NCI-H748 treated with DMSO at 0.1 percent for 48 hours (cell line): Measurements from ENCODE around the gene TINAGL1.

Experiments used
- DNase-seq: peaks from one replicate; lab custom pipeline; 2025; lab: John Stamatoyannopoulos, UW

TINAGL1 gene

DNA sequence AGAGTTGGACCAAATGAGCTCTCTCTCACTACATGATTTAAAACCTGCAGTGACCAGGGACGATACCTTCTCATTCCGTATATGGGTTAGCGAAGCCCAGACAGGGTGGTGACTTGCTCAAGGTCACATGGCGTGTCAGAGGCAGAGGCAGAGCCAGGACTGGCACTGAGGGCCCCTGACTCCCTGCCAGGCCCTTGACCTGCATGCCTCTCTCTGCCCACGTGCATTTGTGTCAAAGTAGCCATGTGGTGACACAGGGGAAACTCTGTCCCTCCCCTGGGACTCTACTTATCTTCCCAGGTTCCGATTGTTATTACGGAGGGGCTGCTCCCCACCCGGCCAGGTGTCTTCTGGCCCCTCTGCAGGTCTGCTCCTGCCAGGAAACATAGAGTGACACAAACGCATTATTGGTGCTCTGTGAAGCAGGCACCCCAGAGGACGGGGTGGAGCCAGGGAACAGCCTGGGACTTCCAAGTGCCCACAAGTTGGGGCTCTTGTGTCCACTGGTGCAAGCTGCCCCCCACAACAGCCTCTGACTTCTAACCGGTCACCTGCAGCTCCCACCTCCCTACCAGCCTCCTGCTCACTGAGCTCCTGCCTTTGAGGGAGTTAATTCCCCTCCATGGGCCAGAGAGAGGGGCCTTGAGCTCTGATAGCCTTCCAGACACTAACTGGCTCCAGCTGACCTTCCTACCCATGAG lies 7.3 kb upstream of the TINAGL1 start:
- no peak for DNase-seq

DNA sequence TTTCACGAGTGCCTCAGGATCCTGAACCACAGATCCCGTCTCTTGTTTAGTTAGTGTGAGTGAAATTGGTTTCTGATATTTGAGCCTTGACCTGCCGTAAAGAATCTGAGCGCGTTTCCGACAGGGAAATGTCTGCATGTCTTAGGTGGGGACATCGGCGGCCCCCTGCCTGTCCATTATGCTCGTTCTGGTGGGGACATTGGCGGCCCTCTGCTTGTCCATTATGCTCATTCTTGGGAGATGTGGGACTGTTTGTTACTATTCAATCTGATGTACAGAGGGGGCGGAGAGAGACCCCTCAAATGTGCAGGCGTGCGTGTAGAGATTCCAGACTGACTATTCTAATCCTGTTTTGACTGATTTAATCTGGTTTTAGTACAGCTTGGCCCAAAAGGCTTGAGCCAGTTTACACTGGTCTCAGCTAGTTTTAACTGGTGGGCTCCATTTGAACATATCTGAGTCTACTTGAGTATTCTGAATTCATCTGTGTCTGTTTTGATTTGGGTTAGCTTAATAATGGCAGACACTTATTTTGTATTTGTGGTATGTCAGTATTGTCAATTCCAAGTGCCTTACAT lies 6.6 kb upstream of the TINAGL1 start:
- DNase-seq, result no peak

DNA sequence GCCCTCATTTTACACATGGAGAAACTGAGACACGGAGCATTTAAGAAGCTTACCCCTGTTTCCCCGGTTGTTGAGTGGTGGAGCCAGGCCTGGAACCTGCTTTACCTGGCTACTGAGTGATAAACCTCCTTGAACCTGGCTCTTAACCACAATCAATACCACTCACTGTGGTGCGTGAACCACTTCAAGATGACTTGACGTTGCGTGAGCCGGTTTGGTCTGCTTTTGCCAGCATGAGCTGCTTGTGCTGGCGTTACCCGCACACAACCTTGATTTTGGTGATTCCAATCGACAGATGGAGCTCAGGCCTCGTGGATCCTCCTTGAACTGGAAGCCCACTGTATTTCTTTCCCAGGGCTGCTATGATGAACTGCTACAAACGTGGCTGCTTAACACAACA lies 6.1 kb upstream of the TINAGL1 start:
- DNase-seq, result no peak

DNA sequence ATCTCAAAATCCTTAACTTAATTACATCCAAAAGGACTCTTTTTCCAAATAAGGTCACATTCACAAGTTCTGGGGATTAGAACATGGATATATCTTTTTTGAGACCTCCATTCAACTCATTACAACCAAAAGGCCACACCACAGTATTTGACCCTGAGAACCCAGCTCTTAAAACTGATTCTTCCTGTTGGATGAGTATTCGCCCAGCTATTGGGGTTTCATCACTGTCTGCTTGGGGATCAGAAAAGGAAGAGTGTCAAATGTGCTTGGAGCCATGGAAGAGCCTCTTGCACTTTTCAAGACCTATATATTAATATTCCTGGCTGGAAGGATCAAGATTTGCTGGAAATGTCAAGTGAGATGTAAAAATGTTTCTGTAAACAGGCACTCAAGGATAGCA lies 5.4 kb upstream of the TINAGL1 start:
- DNase-seq, result no peak

DNA sequence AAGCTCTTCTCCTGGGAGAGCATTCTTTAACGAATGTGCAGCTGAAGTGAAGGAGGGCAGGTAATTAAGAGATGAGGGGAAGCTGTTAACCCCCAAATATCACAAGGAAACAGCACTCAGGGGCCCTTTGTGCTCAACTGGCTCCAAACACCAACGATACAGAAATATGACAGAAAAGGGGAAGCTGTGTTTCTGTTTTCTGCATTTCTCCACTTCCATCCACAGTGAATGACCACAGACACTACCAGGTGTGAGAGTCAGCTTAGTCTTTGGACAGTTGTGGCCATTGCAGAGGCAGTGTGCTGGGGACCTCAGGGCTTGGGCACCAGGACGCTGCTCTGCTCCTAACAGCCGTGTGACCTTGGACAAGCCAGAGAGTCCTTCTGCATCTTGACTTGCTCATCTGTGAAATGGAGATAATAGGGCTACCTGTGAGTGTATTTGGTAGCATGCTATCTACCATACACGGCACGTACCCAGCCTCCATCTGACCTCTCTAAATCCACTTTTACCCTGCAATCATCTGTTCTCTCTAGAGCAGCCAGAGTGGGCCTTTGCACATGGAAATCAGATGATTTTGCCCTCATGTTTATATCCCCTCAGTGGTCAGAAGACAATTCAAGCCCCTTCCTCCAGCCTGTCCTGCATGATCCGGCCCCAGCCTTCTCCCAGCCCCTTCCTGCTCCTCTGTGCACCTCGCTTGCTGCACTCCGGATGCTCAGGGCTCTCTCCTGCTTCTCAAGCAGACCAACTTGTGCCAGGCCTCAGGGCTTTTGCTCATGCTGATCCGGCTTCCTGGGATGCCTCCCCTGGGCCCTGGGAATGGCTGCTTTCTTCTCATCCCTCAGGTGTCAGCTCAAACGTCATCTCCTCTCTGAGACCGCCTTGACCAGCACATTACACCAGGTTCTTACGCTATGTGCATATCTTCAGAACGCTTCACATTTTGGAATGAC lies 4.7 kb upstream of the TINAGL1 start:
- no peak for DNase-seq

DNA sequence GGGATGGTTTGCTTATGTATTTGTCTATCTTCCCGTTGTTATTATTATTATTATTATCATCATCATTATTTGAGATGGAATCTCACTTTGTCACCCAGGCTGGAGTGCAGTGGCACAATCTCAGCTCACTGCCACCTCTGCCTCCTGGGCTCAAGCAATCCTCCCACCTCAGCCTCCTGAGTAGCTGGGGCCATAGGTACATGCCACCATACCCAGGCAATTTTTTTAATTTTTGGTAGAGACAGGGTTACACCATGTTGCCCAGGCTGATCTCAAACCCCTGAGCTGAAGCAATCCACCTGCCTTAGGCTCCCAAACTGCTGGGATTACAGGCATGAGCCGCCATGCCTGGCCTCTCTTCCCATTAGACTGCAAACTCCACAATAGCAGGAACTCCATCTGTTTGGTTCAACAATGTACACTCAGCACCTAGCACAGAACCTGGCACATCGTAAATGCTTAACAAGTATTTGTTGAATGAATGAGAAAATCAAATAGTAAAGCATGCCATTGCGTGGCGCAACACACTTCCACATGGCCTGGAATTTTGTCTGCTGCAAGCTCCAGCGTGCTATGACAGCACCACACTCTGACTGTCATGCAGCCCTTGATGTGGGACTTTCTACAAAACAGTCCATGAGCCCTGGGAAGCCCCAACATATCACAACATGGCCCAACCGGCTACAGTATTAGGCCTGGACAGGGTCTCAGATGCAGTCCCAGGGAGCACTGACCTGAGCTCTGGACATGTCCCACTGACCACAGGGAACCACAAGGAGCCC lies 3.8 kb upstream of the TINAGL1 start:
- no peak for DNase-seq

DNA sequence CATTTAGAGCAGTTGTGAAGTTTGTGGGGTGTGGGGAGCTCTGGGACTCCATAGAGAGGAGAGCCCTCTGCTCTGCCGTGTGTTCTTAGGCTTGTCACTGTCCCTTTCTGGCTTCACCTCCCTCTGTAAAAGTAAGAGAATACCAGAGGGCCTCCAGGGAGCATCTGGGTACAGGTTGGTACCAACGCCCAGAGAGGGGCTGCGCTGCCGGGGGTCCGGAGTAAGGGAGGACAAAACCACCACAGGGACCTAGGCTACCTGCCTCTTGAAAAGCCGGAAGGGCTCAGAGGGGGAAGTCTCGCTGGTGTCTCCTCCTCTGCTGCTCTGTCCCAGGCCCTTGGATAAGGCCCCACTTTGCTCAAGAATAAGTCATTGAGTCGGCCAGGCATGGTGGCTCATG lies 3.1 kb upstream of the TINAGL1 start:
- no peak for DNase-seq

DNA sequence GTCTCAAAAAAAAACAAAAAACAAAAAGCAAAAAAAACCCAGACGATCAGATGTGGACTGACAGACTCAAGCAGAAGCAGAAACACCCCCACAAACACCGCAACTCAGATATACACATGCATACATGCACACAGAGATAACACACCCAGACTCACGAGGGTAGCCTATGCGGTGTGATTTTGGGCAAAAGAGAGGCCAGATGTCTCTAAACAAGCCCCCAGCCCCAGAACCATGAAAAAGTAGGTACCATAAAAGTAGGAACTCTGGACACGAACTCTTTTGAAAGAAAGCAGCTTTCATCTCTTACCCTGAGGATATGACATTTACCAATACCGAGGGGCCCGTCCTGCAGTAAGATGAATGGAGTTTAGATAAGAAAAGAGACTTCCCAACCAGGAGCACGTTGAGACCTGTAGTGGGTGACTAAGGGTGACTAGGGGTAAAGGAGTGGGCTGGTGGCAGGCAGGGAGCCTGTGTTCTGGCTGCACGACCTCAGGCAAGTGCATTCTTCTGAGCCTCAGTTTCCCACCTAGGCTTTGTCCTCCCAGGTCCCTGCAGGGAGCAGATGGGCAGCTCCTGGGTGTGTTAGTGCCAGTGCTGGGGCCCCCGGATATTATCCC lies 1.5 kb upstream of the TINAGL1 start:
- DNase-seq, result no peak

DNA sequence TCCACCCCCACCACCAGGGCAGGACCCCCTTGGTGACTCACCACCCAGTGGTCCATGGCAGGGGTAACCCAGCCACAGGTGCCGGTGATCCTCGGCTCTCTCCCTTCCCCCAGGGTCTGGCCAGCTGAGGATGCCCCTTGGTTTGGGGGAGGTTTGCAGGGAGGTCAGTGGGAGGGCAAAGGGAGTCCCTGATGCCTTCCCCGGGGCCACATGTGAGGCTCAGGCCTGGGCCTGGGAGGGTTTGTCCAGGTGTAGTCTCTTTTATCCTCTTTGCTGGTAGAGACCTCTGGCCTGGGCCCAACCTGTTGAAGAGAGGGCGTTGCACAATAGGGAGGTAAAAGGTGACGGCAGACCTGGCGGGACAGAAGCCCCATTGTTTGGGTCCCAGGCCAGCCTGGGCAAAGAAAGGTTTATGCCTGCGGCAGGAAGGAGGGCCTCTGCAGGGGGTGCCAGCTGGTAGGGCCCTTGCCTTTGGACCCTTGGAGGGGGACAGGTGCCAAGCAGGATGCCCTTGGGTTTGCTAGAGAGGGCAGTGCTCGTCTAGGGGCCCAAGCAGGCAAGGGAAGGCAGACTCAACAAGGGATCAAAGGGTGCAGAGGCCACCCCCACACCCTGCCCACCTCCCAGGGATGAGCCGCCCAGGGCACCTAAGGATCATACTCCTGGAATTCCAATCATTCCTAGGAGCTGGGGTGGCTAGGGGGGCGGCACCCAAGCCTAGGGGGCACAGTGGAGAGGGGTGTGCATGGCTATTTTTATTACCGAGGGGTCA lies 760 bp upstream of the TINAGL1 start:
- DNase-seq, result no peak

DNA sequence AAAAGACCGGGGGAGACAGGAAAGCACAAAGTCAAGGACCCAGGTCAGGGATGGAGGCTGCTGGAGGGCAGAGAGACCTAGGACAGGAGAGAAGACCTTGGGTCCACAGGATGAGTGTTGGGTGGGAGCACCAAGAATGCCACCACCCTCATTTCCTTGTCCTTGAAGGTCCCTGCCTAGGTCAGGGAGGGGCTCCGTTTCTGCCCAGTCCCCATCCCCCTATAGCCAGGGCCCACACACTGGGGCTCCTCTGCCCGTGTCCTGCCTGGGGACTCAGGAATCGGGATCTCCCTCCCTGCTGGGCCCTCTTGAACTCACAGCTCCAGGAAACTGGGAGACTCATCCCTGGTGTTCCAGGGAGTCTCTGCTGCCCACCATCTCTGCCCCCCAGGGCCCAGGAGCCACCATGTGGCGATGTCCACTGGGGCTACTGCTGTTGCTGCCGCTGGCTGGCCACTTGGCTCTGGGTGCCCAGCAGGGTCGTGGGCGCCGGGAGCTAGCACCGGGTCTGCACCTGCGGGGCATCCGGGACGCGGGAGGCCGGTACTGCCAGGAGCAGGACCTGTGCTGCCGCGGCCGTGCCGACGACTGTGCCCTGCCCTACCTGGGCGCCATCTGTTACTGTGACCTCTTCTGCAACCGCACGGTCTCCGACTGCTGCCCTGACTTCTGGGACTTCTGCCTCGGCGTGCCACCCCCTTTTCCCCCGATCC lies 584 bp downstream of the TINAGL1 start:
- DNase-seq, result no peak

DNA sequence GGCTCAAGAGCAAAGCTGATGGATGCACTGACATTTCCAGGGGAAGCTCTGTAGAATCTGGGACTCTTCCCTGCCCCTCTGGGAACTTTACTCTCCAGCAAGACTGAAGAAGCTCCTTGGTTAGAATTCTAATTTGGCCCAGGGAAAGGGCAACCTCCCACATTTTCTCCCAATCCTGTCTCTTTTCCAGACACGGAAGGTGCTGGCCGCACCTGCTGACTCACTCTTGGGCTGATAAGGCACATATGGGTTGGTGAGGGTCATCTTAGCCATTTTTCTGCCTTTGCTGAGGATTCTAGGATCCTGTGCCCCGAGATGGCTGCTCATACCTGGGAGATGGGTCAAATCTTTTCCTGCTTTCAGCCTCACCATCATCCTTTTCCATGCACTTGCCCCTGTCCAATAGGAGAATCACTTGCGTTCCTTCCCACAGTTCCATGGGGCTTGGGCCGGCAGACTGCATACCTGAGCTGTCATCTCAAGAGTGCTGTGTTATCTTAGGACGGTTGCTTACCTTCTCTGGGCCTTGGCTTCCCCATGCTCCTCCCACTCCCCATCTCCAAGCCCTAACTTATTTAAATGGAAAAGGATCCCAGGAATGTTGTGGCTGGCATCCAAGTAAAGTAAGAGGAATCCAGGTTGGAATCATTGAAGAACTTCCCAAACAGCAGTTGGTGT lies 1.3 kb downstream of the TINAGL1 start:
- no peak for DNase-seq

DNA sequence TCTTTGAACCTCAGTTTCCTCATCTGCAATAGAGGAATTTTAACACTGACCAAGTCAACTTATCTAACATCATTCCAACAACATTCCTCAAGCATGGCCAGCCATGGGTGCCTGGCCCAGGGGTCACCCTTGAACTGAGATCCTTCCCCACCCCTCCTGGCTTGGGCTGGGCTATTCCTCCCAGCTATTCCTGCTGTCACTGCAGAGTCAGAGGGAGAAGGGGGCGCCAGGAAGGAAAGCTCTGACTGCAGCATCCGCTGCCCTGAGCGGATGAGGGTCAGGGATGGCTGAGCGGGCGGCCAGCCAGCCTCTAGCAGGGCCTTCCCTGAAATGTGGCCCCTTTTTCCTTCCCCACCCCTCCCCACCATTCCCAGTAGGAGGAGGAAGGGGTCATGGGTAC lies 3.1 kb downstream of the TINAGL1 start:
- no peak for DNase-seq

DNA sequence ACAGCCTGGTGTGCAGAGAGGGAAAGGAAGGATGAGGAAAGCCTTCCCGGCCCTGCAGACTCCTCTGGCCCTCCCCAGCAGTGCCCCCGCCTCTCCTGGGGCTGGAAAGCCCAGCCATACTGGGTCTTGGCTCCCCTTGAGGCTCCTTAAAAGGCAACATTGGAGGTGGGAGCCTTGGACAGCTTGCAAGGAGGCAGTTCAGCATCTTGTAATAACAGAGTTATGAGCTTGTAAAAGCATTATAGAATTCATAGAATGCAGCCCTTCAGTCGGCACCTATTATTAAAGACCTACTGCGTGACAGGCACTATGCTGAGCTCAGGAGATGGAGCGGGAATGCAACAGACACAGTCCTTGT lies 4.2 kb downstream of the TINAGL1 start:
- DNase-seq, result no peak

DNA sequence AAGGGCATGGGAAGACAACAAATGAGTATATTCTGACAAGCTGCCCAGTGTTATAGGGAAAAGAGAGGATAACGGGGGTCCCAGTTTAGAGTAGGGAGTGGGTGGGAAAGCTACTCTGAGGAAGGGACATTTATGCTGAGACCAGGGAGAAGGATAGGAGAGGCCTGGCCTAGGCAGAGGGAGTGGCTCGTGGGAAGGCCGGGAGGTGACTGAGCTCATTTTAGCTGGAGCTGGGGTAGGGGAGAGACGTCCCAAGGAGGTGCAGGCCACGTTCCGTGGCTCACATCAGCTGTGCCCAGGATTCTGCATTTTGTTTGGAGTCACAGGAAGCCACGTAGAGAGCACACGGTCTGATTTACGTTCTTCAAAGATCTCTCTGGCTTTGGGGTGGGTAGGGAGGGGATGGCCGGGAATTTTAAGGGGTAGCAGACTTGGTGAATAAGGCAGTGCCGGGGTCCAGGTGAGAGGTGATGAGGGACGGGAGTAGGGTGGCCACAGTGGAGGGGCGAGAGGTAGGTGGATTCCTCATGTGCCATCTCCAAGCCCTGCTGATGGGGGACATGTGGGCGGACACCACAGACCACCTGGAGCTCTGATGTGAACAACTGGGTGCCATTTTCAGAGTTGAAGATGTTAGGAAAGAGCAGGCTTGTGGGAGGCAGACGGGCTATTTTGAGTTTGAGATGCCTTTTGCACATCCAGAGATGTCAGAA lies 4.7 kb downstream of the TINAGL1 start:
- no peak for DNase-seq

DNA sequence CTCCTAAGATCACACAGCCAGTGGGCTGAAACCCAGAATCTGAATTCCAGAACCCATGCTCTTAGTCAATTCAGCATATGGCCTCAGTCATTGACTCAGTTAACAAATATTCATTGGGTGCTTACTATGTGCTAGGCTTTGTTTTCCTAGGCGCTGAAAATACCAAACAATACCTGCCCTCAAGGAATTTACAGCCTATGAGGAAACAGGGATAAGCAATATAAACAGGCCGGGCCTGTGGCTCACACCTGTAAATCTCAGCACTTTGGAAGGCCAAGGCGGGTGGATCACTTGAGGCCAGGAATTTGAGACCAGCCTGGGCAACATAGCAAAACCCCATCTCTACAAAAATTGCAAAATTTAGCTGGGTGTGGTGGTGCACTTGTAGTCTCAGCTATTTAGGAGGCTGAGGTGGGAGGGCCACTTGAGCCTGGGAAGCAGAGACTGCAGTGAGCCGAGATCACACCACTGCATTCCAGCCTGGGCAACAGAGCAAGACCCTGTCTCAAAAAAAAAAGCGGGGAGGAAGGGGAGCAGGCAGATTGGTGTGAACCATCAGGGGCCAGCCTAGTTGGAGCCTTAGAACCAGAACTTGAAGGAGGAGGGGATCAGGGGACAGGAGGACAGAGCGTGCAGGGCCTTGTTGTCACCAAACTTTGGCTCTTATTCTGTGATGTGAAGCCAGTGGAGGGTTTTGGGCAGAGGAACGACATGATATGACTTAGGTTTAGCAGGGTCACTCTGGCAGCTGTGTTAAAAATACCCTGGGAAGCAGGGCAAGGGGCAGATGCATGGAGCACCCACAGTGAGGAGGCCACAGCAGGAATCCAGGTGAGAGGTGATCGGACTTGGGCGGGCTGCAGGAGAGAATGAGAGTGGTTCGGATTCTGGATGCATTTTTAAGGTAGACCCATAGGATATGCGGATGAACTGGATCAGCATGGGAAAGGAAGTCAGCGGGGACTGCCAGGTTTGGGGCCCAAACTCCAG lies 5.8 kb downstream of the TINAGL1 start:
- no peak for DNase-seq

DNA sequence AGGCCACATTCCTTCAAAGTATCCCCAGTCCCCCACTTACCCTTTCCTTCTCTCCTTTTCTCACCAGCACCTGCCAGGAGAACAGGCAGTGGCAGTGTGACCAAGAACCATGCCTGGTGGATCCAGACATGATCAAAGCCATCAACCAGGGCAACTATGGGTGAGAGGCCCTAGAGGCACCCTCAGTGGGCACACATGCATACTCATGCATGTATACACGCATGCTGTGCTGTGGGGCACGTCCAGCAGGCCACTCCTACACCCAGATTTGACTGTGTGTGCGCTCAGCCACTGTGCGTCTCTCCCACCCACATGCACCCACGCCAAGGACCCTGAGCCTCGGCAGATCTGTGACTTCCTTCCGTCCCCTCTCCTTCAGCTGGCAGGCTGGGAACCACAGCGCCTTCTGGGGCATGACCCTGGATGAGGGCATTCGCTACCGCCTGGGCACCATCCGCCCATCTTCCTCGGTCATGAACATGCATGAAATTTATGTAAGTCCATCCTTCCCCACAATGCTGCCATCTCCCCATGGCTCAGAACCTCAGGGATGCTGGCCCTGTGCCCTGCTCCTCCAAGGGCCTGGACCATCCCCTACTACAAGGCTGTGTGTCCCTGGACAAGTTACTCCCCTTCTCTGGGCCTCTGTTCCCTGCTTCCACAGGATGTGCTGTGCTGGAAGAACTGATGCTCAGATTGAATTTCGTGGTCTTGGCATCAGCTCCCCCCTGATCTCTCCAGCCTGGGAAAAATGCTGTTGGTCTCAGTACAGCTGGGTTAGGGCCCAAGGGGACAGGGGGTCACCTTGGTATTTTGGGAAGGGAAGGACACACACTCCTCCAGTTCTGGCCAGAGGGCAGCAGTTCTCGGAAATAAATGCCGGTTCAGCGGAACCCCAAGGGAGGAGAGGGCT lies 7.0 kb downstream of the TINAGL1 start:
- DNase-seq, result no peak
